ENCODE results near the gene RGSL1. TPM values are rescaled to one million over a fixed set of nuclear protein-coding genes. Genes with fewer than 3 reads are reported as not detected.
"Not testable (repeated sequence)": the region's sequence is repeated elsewhere in the genome, so short reads cannot be mapped to it uniquely, and the experiment has no call there.

RGSL1 gene
- total RNA-seq, 1 donor from 2014 or later, result not detected

DNA sequence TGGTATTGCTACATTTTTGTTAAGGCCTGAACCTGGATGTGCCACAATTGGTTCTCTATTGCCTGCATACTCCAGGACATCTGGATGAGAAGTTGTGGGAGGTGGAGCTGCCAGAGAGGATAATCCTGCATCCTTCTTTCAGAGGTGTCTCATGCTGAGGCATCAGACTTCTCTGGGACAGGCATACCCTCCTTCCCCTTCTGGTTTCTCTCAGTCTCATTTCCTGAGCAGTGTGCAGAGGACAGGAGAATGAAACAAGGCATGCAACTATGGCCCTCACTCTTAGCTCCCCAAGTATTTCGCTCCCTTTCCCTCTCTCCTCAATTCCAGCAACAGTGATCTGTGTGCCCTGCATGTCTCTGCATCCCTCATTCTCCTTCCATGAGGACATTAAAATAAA lies 7.6 kb upstream of the RGSL1 start:
- Mint-ChIP-seq H3K9me3 (ENCODE audit: unreplicated experiment) (no peaks in the 10 kb centered on the region), H3K36me3 (ENCODE audit: unreplicated experiment) (peaks cover 11% of the 10 kb centered on the region), H3K27ac (ENCODE audit: unreplicated experiment) (no peak overlapping the region), H3K4me1 (ENCODE audit: low read depth, unreplicated experiment) (no peaks in the 10 kb centered on the region), H3K27me3 (ENCODE audit: unreplicated experiment) (peaks cover 4% of the 10 kb centered on the region), H3K4me3 (ENCODE audit: unreplicated experiment) (no peak overlapping the region)
- TF ChIP-seq, protein P1, sequence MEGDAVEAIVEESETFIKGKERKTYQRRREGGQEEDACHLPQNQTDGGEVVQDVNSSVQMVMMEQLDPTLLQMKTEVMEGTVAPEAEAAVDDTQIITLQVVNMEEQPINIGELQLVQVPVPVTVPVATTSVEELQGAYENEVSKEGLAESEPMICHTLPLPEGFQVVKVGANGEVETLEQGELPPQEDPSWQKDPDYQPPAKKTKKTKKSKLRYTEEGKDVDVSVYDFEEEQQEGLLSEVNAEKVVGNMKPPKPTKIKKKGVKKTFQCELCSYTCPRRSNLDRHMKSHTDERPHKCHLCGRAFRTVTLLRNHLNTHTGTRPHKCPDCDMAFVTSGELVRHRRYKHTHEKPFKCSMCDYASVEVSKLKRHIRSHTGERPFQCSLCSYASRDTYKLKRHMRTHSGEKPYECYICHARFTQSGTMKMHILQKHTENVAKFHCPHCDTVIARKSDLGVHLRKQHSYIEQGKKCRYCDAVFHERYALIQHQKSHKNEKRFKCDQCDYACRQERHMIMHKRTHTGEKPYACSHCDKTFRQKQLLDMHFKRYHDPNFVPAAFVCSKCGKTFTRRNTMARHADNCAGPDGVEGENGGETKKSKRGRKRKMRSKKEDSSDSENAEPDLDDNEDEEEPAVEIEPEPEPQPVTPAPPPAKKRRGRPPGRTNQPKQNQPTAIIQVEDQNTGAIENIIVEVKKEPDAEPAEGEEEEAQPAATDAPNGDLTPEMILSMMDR (IDR thresholded peaks at IDR 0.05; ENCODE audit: partially characterized antibody, unreplicated experiment), result no peak
- DNase-seq, result no peak

DNA sequence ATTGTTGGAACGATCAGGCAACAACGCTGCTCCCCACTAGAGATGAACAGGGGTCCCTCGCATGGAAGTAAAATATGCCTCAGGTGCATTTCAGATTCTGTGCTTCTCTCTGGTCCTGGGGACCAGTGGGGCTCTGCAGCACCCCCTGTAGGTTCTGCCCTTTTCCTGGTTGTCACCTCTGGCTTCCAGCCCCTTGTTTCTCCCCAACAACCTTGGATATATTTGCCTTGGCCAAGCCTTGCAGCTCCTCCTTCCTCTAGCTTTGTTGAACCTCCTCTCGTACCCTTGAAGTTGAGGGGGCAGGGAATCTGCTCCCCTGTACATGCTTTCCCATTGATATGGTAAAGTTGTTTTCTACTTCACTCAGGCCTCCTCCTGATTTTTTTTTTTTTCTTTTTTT lies 5.4 kb upstream of the RGSL1 start:
- TF ChIP-seq, protein P1 (IDR thresholded peaks at IDR 0.05; ENCODE audit: partially characterized antibody, unreplicated experiment), result no peak
- no peak for DNase-seq
- H3K36me3 Mint-ChIP-seq (ENCODE audit: unreplicated experiment), result no peaks in the 10 kb centered on the region
- H3K4me1 Mint-ChIP-seq (ENCODE audit: low read depth, unreplicated experiment), result no peaks in the 10 kb centered on the region
- no peak overlapping the region for H3K4me3 Mint-ChIP-seq (ENCODE audit: unreplicated experiment)
- no peaks in the 10 kb centered on the region for H3K9me3 Mint-ChIP-seq (ENCODE audit: unreplicated experiment)
- H3K27ac Mint-ChIP-seq (ENCODE audit: unreplicated experiment), result no peak overlapping the region
- H3K27me3 Mint-ChIP-seq (ENCODE audit: unreplicated experiment), result peaks cover 2% of the 10 kb centered on the region

DNA sequence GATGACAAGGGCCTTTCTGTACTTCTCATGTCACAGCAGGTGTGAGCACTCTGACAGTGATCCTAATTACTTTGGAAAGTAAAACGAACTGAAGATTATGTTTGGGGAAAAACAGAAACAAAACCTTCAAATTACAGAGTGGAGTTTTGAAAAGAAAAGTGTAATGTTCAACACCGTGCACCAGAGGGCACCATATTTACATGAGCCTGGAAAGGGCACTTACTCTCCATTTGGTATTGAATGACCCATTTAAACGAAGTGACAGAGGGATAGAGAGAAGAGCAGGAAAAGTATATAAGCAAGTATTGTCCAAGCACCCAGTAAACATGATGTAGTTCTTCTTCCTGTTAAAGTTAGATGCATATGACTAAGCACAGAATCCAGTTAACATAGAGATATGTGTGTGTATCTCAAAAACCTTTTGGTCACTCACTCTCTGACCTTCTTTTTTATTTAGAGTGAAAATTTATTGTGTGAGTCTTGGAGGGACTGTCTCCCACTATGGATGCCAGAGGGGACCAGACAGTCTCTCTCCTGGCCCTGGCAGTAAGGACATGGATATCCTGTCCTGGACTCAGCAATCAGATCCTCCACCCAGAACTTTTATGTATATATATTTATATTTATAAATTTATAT lies 3.8 kb upstream of the RGSL1 start:
- Mint-ChIP-seq H3K9me3 (ENCODE audit: unreplicated experiment) (no peaks in the 10 kb centered on the region), H3K27ac (ENCODE audit: unreplicated experiment) (no peak overlapping the region), H3K36me3 (ENCODE audit: unreplicated experiment) (no peaks in the 10 kb centered on the region), H3K4me3 (ENCODE audit: unreplicated experiment) (no peak overlapping the region), H3K4me1 (ENCODE audit: low read depth, unreplicated experiment) (no peaks in the 10 kb centered on the region), H3K27me3 (ENCODE audit: unreplicated experiment) (peaks cover 4% of the 10 kb centered on the region)
- DNase-seq, result no peak
- TF ChIP-seq, protein P1 (IDR thresholded peaks at IDR 0.05; ENCODE audit: partially characterized antibody, unreplicated experiment), result peak; percentile 84

DNA sequence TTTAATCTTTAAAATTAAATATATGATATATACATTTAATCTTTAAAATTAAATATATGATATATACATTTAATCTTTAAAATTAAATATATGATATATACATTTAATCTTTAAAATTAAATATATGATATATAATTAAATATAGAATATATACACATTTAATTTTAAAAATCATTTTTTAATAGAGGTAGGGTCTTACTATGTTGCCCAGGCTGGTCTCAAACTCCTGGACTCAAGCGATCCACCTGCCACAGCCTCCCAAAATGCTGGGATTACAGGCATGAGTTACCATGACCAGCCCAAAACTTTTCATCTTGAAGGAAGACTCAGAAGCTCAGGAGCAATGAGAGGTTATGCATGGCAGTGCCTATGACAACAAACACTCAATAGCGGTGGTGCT lies 2.8 kb upstream of the RGSL1 start:
- H3K9me3 Mint-ChIP-seq (ENCODE audit: unreplicated experiment), result not testable (repeated sequence)

DNA sequence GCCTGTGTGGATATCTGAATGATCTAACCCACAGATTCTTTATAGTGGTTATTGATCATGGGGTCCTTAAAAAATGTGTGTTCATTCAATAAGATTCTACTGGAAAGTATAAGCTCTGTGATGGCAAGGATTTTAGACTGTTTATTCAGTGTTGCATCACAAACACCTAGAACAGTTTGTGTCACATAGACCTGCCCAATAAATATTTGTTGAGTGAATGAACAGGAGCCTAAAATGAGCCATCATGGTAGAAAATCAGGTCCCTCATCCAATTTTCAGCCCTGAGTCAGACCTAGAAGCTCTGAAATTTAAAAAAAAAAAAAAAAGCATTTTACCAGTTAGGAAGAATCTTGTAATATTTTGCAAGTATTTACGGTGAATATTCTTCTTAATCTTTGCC lies 2.3 kb upstream of the RGSL1 start:
- TF ChIP-seq, protein P1 (IDR thresholded peaks at IDR 0.05; ENCODE audit: partially characterized antibody, unreplicated experiment), result no peak
- Mint-ChIP-seq H3K4me3 (ENCODE audit: unreplicated experiment) (no peak overlapping the region), H3K36me3 (ENCODE audit: unreplicated experiment) (peaks cover 3% of the 10 kb centered on the region), H3K27me3 (ENCODE audit: unreplicated experiment) (peaks cover 7% of the 10 kb centered on the region), H3K4me1 (ENCODE audit: low read depth, unreplicated experiment) (no peaks in the 10 kb centered on the region), H3K9me3 (ENCODE audit: unreplicated experiment) (no peaks in the 10 kb centered on the region), H3K27ac (ENCODE audit: unreplicated experiment) (no peak overlapping the region)
- DNase-seq, result no peak

More for the DNA sequence above, 2.8 kb upstream of the RGSL1 start:
- not testable (repeated sequence) for H3K36me3 Mint-ChIP-seq (ENCODE audit: unreplicated experiment); DNase-seq; H3K27ac Mint-ChIP-seq (ENCODE audit: unreplicated experiment); H3K27me3 Mint-ChIP-seq (ENCODE audit: unreplicated experiment); H3K4me3 Mint-ChIP-seq (ENCODE audit: unreplicated experiment); H3K4me1 Mint-ChIP-seq (ENCODE audit: low read depth, unreplicated experiment)
